ENCODE data around the gene REXO4.

DNA sequence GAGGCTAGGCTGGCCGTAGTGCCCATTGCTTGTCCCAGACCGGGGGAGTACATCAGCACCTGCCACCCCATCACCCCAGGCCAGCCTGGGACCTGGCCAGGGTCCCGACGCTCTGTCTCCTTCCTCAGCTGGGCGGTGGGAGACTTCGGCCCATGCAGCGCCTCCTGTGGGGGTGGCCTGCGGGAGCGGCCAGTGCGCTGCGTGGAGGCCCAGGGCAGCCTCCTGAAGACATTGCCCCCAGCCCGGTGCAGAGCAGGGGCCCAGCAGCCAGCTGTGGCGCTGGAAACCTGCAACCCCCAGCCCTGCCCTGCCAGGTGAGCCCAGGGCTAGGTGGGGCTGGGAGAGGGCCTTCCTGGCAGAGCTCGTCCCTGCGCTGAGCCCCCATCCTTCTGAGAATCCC is 25.4 kb upstream of the REXO4 start:
- TF ChIP-seq, protein P1, sequence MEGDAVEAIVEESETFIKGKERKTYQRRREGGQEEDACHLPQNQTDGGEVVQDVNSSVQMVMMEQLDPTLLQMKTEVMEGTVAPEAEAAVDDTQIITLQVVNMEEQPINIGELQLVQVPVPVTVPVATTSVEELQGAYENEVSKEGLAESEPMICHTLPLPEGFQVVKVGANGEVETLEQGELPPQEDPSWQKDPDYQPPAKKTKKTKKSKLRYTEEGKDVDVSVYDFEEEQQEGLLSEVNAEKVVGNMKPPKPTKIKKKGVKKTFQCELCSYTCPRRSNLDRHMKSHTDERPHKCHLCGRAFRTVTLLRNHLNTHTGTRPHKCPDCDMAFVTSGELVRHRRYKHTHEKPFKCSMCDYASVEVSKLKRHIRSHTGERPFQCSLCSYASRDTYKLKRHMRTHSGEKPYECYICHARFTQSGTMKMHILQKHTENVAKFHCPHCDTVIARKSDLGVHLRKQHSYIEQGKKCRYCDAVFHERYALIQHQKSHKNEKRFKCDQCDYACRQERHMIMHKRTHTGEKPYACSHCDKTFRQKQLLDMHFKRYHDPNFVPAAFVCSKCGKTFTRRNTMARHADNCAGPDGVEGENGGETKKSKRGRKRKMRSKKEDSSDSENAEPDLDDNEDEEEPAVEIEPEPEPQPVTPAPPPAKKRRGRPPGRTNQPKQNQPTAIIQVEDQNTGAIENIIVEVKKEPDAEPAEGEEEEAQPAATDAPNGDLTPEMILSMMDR (conservative IDR thresholded peaks at IDR 0.05; ENCODE audit: low read length): no peak
- no peak for TF ChIP-seq EZH2phosphoT487 (IDR thresholded peaks at IDR 0.05; ENCODE audit: borderline replicate concordance, low read depth, low read length)
